ENCODE results near the gene ZC2HC1C. TPM values are rescaled to one million over a fixed set of nuclear protein-coding genes. Genes with fewer than 3 reads are reported as not detected.

ZC2HC1C gene
- total RNA-seq, 2 experiments from 2014 or later: 0.40 to 0.56 TPM

- Mint-ChIP-seq H3K27me3 (no peaks in the 10 kb centered on the region), H3K4me3 (peak overlapping the region; percentile 95), H3K9me3 (no peaks in the 10 kb centered on the region), H3K36me3 (peaks cover 32% of the 10 kb centered on the region), H3K4me1 (peaks cover 41% of the 10 kb centered on the region), H3K27ac (peak overlapping the region; percentile 98)
- no peak for DNase-seq
These were observed 58.6 kb downstream of the ZC2HC1C start for GRCh38 chr14:75127903-75128595.

GRCh38 chr14:75128596-75128990 lies 59.2 kb downstream of the ZC2HC1C start:
- DNase-seq: no peak
- H3K36me3 Mint-ChIP-seq: peaks cover 37% of the 10 kb centered on the region
- no peaks in the 10 kb centered on the region for H3K27me3 Mint-ChIP-seq
- no peaks in the 10 kb centered on the region for H3K9me3 Mint-ChIP-seq
- H3K27ac Mint-ChIP-seq: no peak overlapping the region
- peaks cover 43% of the 10 kb centered on the region for H3K4me1 Mint-ChIP-seq
- peak overlapping the region; percentile 95 for H3K4me3 Mint-ChIP-seq

Other genes starting within 250 kb of the ZC2HC1C start
- gene PROX2, start 193.5 kb upstream of the ZC2HC1C start, total RNA-seq: 1 to 10 TPM in 1 of 2 experiments, under 1 TPM in 1; 0.87 to 1.5 TPM
- 100 to 1,000 TPM; 134 to 136 TPM for gene DLST, start 187.7 kb upstream of the ZC2HC1C start, total RNA-seq
- gene RPS6KL1, start 146.4 kb upstream of the ZC2HC1C start, total RNA-seq: 1 to 10 TPM; 6.0 to 6.5 TPM
- gene PGF, start 114.0 kb upstream of the ZC2HC1C start, total RNA-seq: under 1 TPM in 1 of 2 experiments, not detected in 1; 0.21 TPM
- 10 to 100 TPM; 55.6 to 60.1 TPM for gene EIF2B2, start 66.7 kb upstream of the ZC2HC1C start, total RNA-seq
- gene MLH3, start 18.2 kb upstream of the ZC2HC1C start, total RNA-seq: 10 to 100 TPM; 15.5 to 16.7 TPM
- gene ACYP1, start 5.6 kb upstream of the ZC2HC1C start, total RNA-seq: 10 to 100 TPM; 27.7 to 29.0 TPM
- 10 to 100 TPM; 50.1 to 50.9 TPM for gene NEK9, start 57.4 kb downstream of the ZC2HC1C start, total RNA-seq
- gene TMED10, start 107.0 kb downstream of the ZC2HC1C start, total RNA-seq: 100 to 1,000 TPM; 160 to 169 TPM
- gene FOS, start 209.2 kb downstream of the ZC2HC1C start, total RNA-seq: 10 to 100 TPM; 19.5 to 20.0 TPM